ENCODE results near the gene CAPN7.

CAPN7 gene

DNA sequence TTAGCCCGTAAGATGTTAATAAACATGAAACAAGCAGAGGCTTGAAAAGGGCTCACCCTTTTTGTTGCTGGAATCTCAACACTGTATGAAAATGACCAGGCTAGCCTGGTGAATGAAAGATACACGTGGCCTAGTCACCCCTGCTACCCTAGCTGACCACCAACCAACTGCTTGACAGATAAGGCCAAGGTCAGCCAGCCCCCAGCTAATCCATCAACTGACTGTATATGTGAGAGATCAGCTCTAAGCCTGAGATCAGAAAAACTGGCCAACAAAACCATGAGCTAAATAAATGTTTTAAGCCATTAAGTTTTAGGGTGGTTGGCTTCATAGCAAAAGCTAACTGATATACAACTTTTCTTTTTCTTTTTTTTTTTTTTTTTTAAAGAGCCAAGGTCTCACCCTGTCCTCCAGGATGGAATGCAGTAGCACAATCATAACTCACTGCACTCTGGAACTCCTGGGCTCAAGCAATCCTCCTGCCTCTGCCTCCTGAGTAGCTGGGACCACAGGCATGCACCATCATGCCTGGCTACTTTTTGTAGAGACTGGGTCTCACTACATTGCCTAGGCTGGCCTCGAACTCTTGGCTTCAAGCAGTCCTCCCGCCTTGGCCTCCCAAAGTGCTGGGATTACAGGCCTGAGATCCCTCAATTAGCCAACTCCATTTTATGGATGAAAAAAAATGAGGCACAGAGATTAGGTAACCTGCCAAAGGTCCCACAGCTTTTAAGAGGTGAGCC lies 91.7 kb downstream of the CAPN7 start:
- no peak for DNase-seq (ENCODE audit: low read depth in 2 of 2)

DNA sequence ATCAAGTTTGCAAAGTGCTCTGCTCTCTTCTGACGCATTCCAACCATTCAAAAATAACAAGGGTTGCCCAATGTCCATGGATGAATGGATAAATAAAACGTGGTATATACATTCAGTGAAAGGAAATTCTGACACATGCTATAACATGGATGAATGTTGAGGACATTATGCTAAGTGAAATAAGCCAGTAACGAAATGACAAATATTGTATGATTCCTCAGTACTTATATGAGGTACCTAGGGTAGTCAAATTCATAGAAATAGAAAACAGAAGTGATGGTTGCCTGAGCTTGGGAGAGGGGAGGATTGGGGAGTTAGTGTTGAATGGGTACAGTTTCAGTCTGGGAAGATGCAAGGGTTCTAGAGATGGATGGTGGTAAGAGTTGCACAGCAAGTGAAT lies 92.5 kb downstream of the CAPN7 start:
- DNase-seq (ENCODE audit: low read depth in 2 of 2) = no peak

DNA sequence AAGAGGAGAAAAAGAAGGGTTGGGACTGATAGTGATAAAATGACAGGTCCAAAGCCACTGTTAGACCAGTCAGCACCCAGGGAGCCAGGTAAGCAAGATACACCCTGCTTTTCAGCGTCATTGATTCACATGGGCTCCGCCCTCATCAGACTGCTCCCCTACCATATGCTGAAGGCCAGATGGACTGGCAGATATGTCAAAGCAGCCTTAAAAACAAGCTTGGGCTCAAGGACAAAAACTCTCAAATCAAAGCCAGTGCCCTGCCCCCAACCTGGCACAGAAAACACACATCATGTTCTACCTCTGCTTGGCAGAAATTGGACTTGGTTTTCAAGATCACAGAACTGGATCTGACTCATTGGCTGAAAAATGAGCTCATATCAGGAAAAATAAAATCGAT lies 93.0 kb downstream of the CAPN7 start:
- no peak for DNase-seq (ENCODE audit: low read depth in 2 of 2)

DNA sequence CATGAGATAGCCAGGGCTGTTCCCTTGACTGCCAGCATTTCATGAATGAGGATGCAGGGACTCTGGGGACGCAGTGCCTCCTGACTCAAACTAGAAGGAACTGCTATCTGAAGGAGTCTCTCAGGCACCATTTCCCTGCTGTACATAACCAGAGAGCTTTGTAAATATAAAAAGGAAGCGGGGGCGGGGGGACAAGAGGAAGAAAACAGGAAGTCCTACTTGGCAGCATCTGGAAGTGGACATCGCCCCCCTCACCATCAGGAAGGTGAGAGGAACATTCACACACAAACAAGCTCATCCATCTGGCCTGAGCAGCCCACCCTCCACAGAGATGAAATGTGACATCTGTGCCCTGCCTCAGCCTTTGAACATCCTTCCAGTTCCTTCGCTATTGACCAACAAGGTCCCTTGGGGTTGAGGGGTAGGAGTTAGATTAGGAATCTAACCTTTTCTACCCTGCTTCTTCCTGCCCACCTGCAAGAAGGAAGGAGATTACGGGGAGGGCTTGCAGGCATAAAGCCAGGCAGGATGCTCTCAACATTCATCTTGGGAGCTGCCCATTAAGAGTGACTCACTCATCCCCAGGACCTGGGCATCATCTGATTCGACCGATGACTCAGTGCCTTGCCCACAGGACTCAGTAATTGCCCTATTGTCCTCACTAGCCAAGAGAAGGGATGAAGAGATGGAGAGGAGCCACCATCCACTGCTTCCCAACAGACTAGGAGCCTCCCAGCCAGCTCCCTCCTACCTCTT lies 94.5 kb downstream of the CAPN7 start:
- no peak for DNase-seq (ENCODE audit: low read depth in 2 of 2)

DNA sequence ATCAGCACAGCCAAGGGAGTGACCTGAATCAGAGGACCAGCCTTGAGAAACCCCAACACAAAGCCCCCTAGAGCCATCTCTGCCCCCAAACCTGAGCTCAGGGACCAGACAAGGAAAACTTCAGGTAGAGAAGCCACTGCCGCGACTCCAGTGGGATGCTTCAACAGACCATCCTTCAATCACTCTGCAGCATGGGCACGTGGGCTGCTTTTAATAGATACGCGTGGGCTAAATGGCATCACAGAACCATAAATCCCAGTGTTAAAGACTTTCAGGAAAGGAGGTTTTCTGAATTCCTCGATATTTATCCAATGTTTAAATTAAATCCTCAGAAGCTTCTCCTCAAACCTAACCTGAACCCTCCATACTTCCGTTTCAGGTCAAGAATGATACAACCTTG lies 95.7 kb downstream of the CAPN7 start:
- no peak for DNase-seq (ENCODE audit: low read depth in 2 of 2)

All from fibroblast of skin of left biceps (primary cell).